ENCODE measurements around the gene ARMCX5. TPM values are rescaled to one million over a fixed set of nuclear protein-coding genes. Genes with fewer than 3 reads are reported as not detected.

The ARMCX5 gene
- total and polyA plus RNA-seq, 2 experiments from 2014 or later, result 13.5 to 20.7 TPM

GRCh38 chrX:102580891-102581290 is 18.4 kb upstream of the ARMCX5 start:
- Histone ChIP-seq H3K9me3 (ENCODE audit: low read depth) (no peaks in the 10 kb centered on the region), H3K4me1 (ENCODE audit: insufficient read depth) (no peaks in the 10 kb centered on the region), H3K4me3 (no peak overlapping the region), H3K27ac (no peak overlapping the region), H3K27me3 (no peaks in the 10 kb centered on the region), H3K9me2 (replicated peaks; ENCODE audit: insufficient read depth) (no peaks in the 10 kb centered on the region), H3K4me2 (no peak overlapping the region), H3K36me3 (replicated peaks; ENCODE audit: insufficient read depth, low read depth) (no peaks in the 10 kb centered on the region), H4K20me1 (ENCODE audit: insufficient read depth, poor library complexity, severe bottlenecking) (no peaks in the 10 kb centered on the region), H3K79me2 (no peaks in the 10 kb centered on the region), H2AFZ (no peak overlapping the region)
- WGBS (ENCODE audit: low lambda C conversion rate, missing lambda C conversion rate), result 36% methylated on average over 1 of the region's 1 CpG
- no peak for DNase-seq (ENCODE audit: low spot score)
- TF ChIP-seq EZH2phosphoT487 (IDR thresholded peaks at IDR 0.05; ENCODE audit: low read depth, severe bottlenecking, unreplicated experiment) (no peak), EZH2 (IDR thresholded peaks at IDR 0.05; ENCODE audit: borderline replicate concordance) (no peak), CTCF (IDR thresholded peaks at IDR 0.05; ENCODE audit: poor library complexity) (no peak)

GRCh38 chrX:102593367-102593766 is 5.9 kb upstream of the ARMCX5 start:
- Histone ChIP-seq H3K9me3 (ENCODE audit: low read depth) (no peaks in the 10 kb centered on the region), H3K27me3 (no peaks in the 10 kb centered on the region), H3K27ac (no peak overlapping the region), H3K4me3 (no peak overlapping the region), H3K4me1 (ENCODE audit: insufficient read depth) (no peaks in the 10 kb centered on the region), H3K79me2 (no peaks in the 10 kb centered on the region), H3K9me2 (replicated peaks; ENCODE audit: insufficient read depth) (no peaks in the 10 kb centered on the region), H2AFZ (no peak overlapping the region), H4K20me1 (ENCODE audit: insufficient read depth, poor library complexity, severe bottlenecking) (no peaks in the 10 kb centered on the region), H3K36me3 (replicated peaks; ENCODE audit: insufficient read depth, low read depth) (no peaks in the 10 kb centered on the region), H3K4me2 (no peak overlapping the region)
- TF ChIP-seq CTCF (IDR thresholded peaks at IDR 0.05; ENCODE audit: poor library complexity) (no peak), EZH2 (IDR thresholded peaks at IDR 0.05; ENCODE audit: borderline replicate concordance) (no peak), EZH2phosphoT487 (IDR thresholded peaks at IDR 0.05; ENCODE audit: low read depth, severe bottlenecking, unreplicated experiment) (no peak)
- 76% methylated on average over 2 of the region's 2 CpGs for WGBS (ENCODE audit: low lambda C conversion rate, missing lambda C conversion rate)
- DNase-seq (ENCODE audit: low spot score), result no peak

GRCh38 chrX:102599951-102600579 is 750 bp downstream of the ARMCX5 start:
- no peak for TF ChIP-seq EZH2phosphoT487 (IDR thresholded peaks at IDR 0.05; ENCODE audit: low read depth, severe bottlenecking, unreplicated experiment)
- no peak for TF ChIP-seq EZH2 (IDR thresholded peaks at IDR 0.05; ENCODE audit: borderline replicate concordance)
- no peak for TF ChIP-seq CTCF (IDR thresholded peaks at IDR 0.05; ENCODE audit: poor library complexity)
- Histone ChIP-seq H2AFZ (peak overlapping the region; percentile 52), H3K4me2 (peak overlapping the region; percentile 79), H3K4me1 (ENCODE audit: insufficient read depth) (no peaks in the 10 kb centered on the region), H4K20me1 (ENCODE audit: insufficient read depth, poor library complexity, severe bottlenecking) (no peaks in the 10 kb centered on the region), H3K79me2 (peaks cover 29% of the 10 kb centered on the region), H3K36me3 (replicated peaks; ENCODE audit: insufficient read depth, low read depth) (no peaks in the 10 kb centered on the region), H3K27ac (peak overlapping the region; percentile 95), H3K27me3 (no peaks in the 10 kb centered on the region), H3K9me2 (replicated peaks; ENCODE audit: insufficient read depth) (no peaks in the 10 kb centered on the region), H3K9me3 (ENCODE audit: low read depth) (no peaks in the 10 kb centered on the region), H3K4me3 (peak overlapping the region; percentile 65)
- WGBS (ENCODE audit: low lambda C conversion rate, missing lambda C conversion rate), result 28% methylated on average over 6 of the region's 6 CpGs
- peak; percentile 12 for DNase-seq (ENCODE audit: low spot score)
